Mesenchymal stem cell (in vitro differentiated cells and primary cell): ENCODE measurements around the gene NACC1.
"Not testable (repeated sequence)": the region's sequence is repeated elsewhere in the genome, so short reads cannot be mapped to it uniquely, and the experiment has no call there.

Experiments used
- DNase-seq: peaks from one replicate; pipeline ENCODE4 v3.0.0-alpha.2; 2013
- H2AFZ ChIP-seq: one replicate; pipeline ENCODE4 v1.6.1; 2013; ENCODE audit warnings: low read depth, mild to moderate bottlenecking, control low read depth, inconsistent platforms, low read length, moderate library complexity
- H2AK5ac ChIP-seq: 2 replicates; pipeline ENCODE4 v1.6.1; 2013; ENCODE audit warnings: low read length, moderate library complexity, mild to moderate bottlenecking, inconsistent platforms; ENCODE audit not compliant: severe bottlenecking
- H2BK120ac ChIP-seq: one replicate; pipeline ENCODE4 v1.6.1; 2013; ENCODE audit warnings: low read depth, mild to moderate bottlenecking, inconsistent platforms, low read length, moderate library complexity
- H2BK12ac ChIP-seq, 2 experiments: one replicate each; pipeline ENCODE4 v1.6.1; 2013; ENCODE audit warnings: inconsistent platforms in 2 of 2, low read length in 2 of 2, mild to moderate bottlenecking in 2 of 2, moderate library complexity in 2 of 2, control low read depth in 1 of 2
- H2BK15ac ChIP-seq: one replicate; pipeline ENCODE4 v1.6.1; 2013; ENCODE audit warnings: mild to moderate bottlenecking, low read depth, inconsistent platforms; ENCODE audit not compliant: poor library complexity, severe bottlenecking
- H2BK5ac ChIP-seq: 2 replicates; pipeline ENCODE4 v1.6.1; 2013; ENCODE audit warnings: low read depth, mild to moderate bottlenecking, low read length, control low read depth, inconsistent platforms; ENCODE audit not compliant: poor library complexity, severe bottlenecking
- H3K14ac ChIP-seq, 2 experiments: one replicate each; pipeline ENCODE4 v1.6.1; 2013; ENCODE audit warnings: inconsistent platforms in 2 of 2, low read length in 2 of 2, control low read depth in 1 of 2, mild to moderate bottlenecking in 1 of 2, moderate library complexity in 1 of 2
- H3K18ac ChIP-seq, 2 experiments: one replicate each; pipeline ENCODE4 v1.6.1; 2013; ENCODE audit warnings: inconsistent platforms in 2 of 2, low read length in 2 of 2, control low read depth in 1 of 2, low read depth in 1 of 2, mild to moderate bottlenecking in 1 of 2
- H3K23ac ChIP-seq, 2 experiments: one replicate each; pipeline ENCODE4 v1.6.1; 2013; ENCODE audit warnings: inconsistent platforms in 2 of 2, low read length in 2 of 2, mild to moderate bottlenecking in 2 of 2, moderate library complexity in 2 of 2, control low read depth in 1 of 2
- H3K27ac ChIP-seq: 2 replicates; pipeline ENCODE4 v1.5.1; 2013; ENCODE audit warnings: mild to moderate bottlenecking, moderate library complexity, low read length, control low read depth, inconsistent platforms; ENCODE audit not compliant: poor library complexity, severe bottlenecking
- H3K27me3 ChIP-seq, 2 experiments: 2 replicates each; pipeline versions ENCODE4 v1.6.1 to v1.7.0; 2013; ENCODE audit warnings: low read length in 2 of 2, mild to moderate bottlenecking in 2 of 2, moderate library complexity in 2 of 2, control low read depth in 1 of 2, inconsistent platforms in 1 of 2; ENCODE audit not compliant: control insufficient read depth in 1 of 2, insufficient read depth in 1 of 2
- H3K36me3 ChIP-seq, 2 experiments: 2 replicates each; pipeline versions ENCODE4 v1.6.1 to v1.7.0; 2013; ENCODE audit warnings: low read length in 2 of 2, control low read depth in 1 of 2, inconsistent platforms in 1 of 2, low read depth in 1 of 2, mild to moderate bottlenecking in 1 of 2; ENCODE audit not compliant: insufficient read depth in 2 of 2, control insufficient read depth in 1 of 2
- H3K4ac ChIP-seq, 2 experiments: one replicate each; pipeline ENCODE4 v1.6.1; 2013; ENCODE audit warnings: inconsistent platforms in 2 of 2, low read length in 2 of 2, mild to moderate bottlenecking in 2 of 2, moderate library complexity in 2 of 2, control low read depth in 1 of 2, low read depth in 1 of 2
- H3K4me1 ChIP-seq: 2 replicates; pipeline ENCODE4 v1.6.1; 2013; ENCODE audit warnings: low read depth, low read length, control low read depth; ENCODE audit not compliant: control insufficient read depth, insufficient read depth
- H3K4me2 ChIP-seq: 2 replicates; pipeline ENCODE4 v1.6.1; 2013; ENCODE audit warnings: low read length, mild to moderate bottlenecking, inconsistent platforms; ENCODE audit not compliant: poor library complexity, severe bottlenecking
- H3K4me3 ChIP-seq, 2 experiments: 2 replicates each; pipeline versions ENCODE4 v1.5.1 to v1.7.0; 2013; ENCODE audit warnings: low read length in 2 of 2, mild to moderate bottlenecking in 2 of 2, control low read depth in 1 of 2, low read depth in 1 of 2; ENCODE audit not compliant: insufficient read depth in 1 of 2
- H3K79me1 ChIP-seq: replicated peaks from 2 replicates; pipeline ENCODE4 v1.6.1; 2013; ENCODE audit warnings: mild to moderate bottlenecking, control low read depth, low read length, inconsistent platforms; ENCODE audit not compliant: poor library complexity, severe bottlenecking
- H3K9ac ChIP-seq: 2 replicates; pipeline ENCODE4 v1.7.0; 2013; ENCODE audit warnings: mild to moderate bottlenecking, low read length, moderate library complexity
- H3K9me3 ChIP-seq: 2 replicates; pipeline ENCODE4 v1.7.0; 2013; ENCODE audit warnings: mild to moderate bottlenecking, low read length; ENCODE audit not compliant: control insufficient read depth
- H4K8ac ChIP-seq: one replicate; pipeline ENCODE4 v1.6.1; 2013; ENCODE audit warnings: inconsistent platforms, mild to moderate bottlenecking, low read length, moderate library complexity
- H4K91ac ChIP-seq: one replicate; pipeline ENCODE4 v1.6.1; 2013; ENCODE audit warnings: mild to moderate bottlenecking, low read length, inconsistent platforms
- WGBS: methylation state at CpG from one replicate; pipeline ENCODE4 v1.1.7; 2013; ENCODE audit warnings: mixed read lengths; 5-methylcytosine and 5-hydroxymethylcytosine counted together

NACC1 gene

DNA sequence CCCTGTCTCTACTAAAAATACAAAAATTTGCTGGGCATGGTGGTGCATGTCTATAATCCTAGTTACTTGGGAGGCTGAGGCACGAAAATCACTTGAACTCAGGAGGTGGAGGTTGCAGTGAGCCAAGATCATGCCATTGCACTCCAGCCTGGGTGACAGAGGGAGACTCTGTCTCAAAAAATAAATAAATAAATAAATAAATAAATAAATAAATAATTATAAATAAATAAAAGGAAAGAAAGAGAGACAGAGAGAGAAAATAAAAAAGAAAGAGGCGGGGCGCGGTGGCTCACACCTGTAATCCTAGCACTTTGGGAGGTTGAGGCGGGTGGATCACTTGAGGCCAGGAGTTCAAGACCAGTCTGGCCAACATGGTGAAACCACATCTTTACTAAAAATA is 59.5 kb downstream of the NACC1 start:
- not testable (repeated sequence) for H3K9me3 ChIP-seq, DNase-seq, H4K91ac ChIP-seq, H3K9ac ChIP-seq, H2BK12ac ChIP-seq, H3K18ac ChIP-seq, H2BK5ac ChIP-seq, H4K8ac ChIP-seq, H3K4ac ChIP-seq, H3K14ac ChIP-seq, H3K27me3 ChIP-seq, H3K36me3 ChIP-seq, H3K27ac ChIP-seq, H2BK120ac ChIP-seq, H2BK15ac ChIP-seq, H2AK5ac ChIP-seq, H3K79me1 ChIP-seq, H3K23ac ChIP-seq, H3K4me3 ChIP-seq, H2AFZ ChIP-seq, H3K4me2 ChIP-seq
- H3K4me1 ChIP-seq = peaks cover 16% of the 10 kb centered on the region
- 95% methylated on average over 5 of the region's 5 CpGs for WGBS

DNA sequence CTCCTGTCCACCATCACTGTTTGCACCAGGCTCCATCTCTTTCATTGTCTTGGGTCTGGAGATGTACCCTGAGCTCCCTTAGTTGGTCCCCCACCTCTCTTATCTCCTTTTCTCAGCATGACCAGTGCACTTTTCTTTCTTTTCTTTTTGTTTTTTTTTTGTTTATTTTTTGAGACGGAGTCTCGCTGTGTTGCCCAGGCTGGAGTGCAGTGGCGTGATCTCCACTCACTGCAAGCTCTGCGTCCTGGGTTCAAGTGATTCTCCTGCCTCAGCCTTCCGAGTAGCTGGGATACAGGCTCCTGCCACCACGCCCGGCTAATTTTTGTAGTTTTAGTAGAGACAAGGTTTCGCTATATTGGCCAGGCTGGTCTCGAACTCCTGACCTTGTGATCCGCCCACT is 60.2 kb downstream of the NACC1 start:
- H3K18ac ChIP-seq, H4K91ac ChIP-seq, H3K27me3 ChIP-seq, H3K79me1 ChIP-seq, H2BK12ac ChIP-seq, H3K14ac ChIP-seq, DNase-seq, H2AK5ac ChIP-seq, H3K9me3 ChIP-seq, H2AFZ ChIP-seq, H4K8ac ChIP-seq, H3K4me3 ChIP-seq, H3K9ac ChIP-seq, H2BK5ac ChIP-seq, H3K27ac ChIP-seq, H3K4ac ChIP-seq, H3K23ac ChIP-seq, H3K4me2 ChIP-seq, H3K36me3 ChIP-seq: not testable (repeated sequence)
- H2BK120ac ChIP-seq = peak overlapping the region; percentile 19
- peaks cover 10% of the 10 kb centered on the region for H3K4me1 ChIP-seq
- WGBS = 98% methylated on average over 10 of the region's 10 CpGs
- peak overlapping the region; percentile 67 for H2BK15ac ChIP-seq

DNA sequence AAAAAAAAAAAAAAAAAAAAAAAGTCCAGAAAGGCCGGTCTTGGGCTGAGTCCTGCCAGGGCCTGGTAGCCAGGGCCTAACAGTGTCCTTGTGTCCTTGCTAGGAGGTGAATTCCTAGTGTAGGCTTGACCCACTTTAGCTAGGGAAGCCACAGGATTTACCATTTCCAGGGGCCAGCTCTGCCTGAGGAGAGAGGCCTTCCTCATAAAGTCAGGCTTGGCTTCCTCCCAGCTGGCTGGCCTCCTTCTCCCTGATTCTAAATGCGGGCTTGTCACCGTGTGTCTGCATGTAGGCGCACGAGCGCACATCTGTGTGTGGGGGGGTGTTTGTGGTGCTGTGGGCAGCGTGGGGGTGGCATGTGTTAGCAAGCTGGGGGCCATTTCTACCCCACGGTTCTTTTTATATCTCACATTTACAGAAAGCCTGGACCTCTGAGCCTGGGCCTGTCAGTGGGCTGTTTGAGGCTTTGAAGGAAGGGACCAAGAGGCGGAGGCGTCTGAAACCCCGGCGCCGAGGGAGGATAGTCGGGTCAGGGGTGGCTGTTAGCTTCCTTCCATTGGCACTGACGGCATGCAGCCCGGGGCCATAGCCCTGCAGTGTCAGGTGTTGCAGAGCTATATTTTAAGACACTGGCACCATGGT is 63.8 kb downstream of the NACC1 start:
- peak overlapping the region; percentile 45 for H4K8ac ChIP-seq

GRCh38 chr19:13184926-13185325 is 66.9 kb downstream of the NACC1 start:
- H3K9me3 ChIP-seq, H3K9ac ChIP-seq, H4K8ac ChIP-seq, H3K27me3 ChIP-seq, H3K27ac ChIP-seq, H3K14ac ChIP-seq, H3K4ac ChIP-seq, H3K4me2 ChIP-seq, H4K91ac ChIP-seq, H2BK15ac ChIP-seq, H3K36me3 ChIP-seq, DNase-seq, H3K4me1 ChIP-seq, H2BK12ac ChIP-seq, H3K18ac ChIP-seq, H2BK5ac ChIP-seq, H3K4me3 ChIP-seq, H2BK120ac ChIP-seq, H3K23ac ChIP-seq, H2AFZ ChIP-seq, H2AK5ac ChIP-seq, H3K79me1 ChIP-seq: not testable (repeated sequence)
- WGBS = 94% methylated on average over 23 of the region's 23 CpGs

More for the DNA sequence above, 63.8 kb downstream of the NACC1 start:
- Histone ChIP-seq H3K18ac (peak overlapping the region in 1 of 2 experiments; percentile 75), H2AFZ (peak overlapping the region; percentile 92), H4K91ac (no peak overlapping the region), H3K23ac (no peak overlapping the region), H3K9ac (peak overlapping the region; percentile 50), H3K14ac (peak overlapping the region in 1 of 2 experiments; percentile 86), H3K4me1 (peaks cover 5% of the 10 kb centered on the region), H2BK15ac (no peak overlapping the region), H2AK5ac (no peak overlapping the region), H3K36me3 (no peaks in the 10 kb centered on the region), H2BK5ac (no peak overlapping the region), H3K4ac (peak overlapping the region in 1 of 2 experiments; percentile 49), H3K4me2 (no peak overlapping the region), H3K9me3 (no peaks in the 10 kb centered on the region), H3K27me3 (no peaks in the 10 kb centered on the region), H2BK120ac (no peak overlapping the region), H3K79me1 (no peaks in the 10 kb centered on the region), H2BK12ac (peak overlapping the region in 1 of 2 experiments; percentile 63), H3K27ac (no peak overlapping the region), H3K4me3 (no peak overlapping the region)
- peak; percentile 24 for DNase-seq
- WGBS = 87% methylated on average over 7 of the region's 16 CpGs
